ENCODE measurements around the gene SIL1. TPM values are rescaled to one million over a fixed set of nuclear protein-coding genes. Genes with fewer than 3 reads are reported as not detected.

The SIL1 gene
- total and polyA plus RNA-seq, 2 of the 4 experiments (the other 2 are of a cell fraction): 56.1 to 66.0 TPM

GRCh38 chr5:139156814-139157213 lies 41.4 kb downstream of the SIL1 start:
- no peak overlapping the region for H4K91ac ChIP-seq (ENCODE audit: insufficient read depth, low read depth, low read length)
- H2AK9ac ChIP-seq (replicated peaks; ENCODE audit: low read depth, low read length, poor library complexity): no peak overlapping the region
- CTCF ChIA-PET: no interaction called here
- no peak overlapping the region for H3K14ac ChIP-seq (replicated peaks; ENCODE audit: low read depth, low read length)
- no peak overlapping the region for H3K9ac ChIP-seq (ENCODE audit: low read depth, low read length)
- no peak overlapping the region for H3K4me2 ChIP-seq (ENCODE audit: low read depth, low read length)
- peaks cover 13 to 17% of the 10 kb centered on the region in 2 experiments; a peak in 2 of 4 replicates for H3K79me1 ChIP-seq (ENCODE audit: low read depth in 1 of 2, low read length in 2 of 2)
- BruUV-seq (replicated peaks): no TSS peak
- no peak overlapping the region for H2AK5ac ChIP-seq (ENCODE audit: low read depth, low read length)
- no peak overlapping the region for H3K18ac ChIP-seq (ENCODE audit: low read depth, low read length)
- no peaks in the 10 kb centered on the region; the same call in 1 of the 2 replicates for H3K9me1 ChIP-seq (ENCODE audit: insufficient read depth, low read length)
- DNase-seq: no peak
- no peak overlapping the region for H3K56ac ChIP-seq (ENCODE audit: extremely low read depth, insufficient read depth, low read length)
- dilution Hi-C loops (cut with HindIII; ENCODE audit: low sequenced_read_pairs, unreplicated experiment): no loop called here
- in situ Hi-C loops (cut with MboI; ENCODE audit: low sequenced_read_pairs): no loop called here
- no peak overlapping the region for H4K8ac ChIP-seq (ENCODE audit: low read depth in 2 of 2, low read length in 2 of 2)
- no peak overlapping the region for H3K4me3 ChIP-seq (ENCODE audit: insufficient read depth, low read depth, low read length)
- H3K23ac ChIP-seq (ENCODE audit: low read depth, low read length): no peak overlapping the region
- H4K5ac ChIP-seq (ENCODE audit: low read depth, low read length): no peak overlapping the region
- H2BK5ac ChIP-seq (ENCODE audit: low read depth, low read length, poor library complexity, severe bottlenecking): no peak overlapping the region
- no peaks in the 10 kb centered on the region for H3K27me3 ChIP-seq (ENCODE audit: control insufficient read depth, insufficient read depth, low read length)
- no peak overlapping the region for H2BK120ac ChIP-seq (ENCODE audit: low read depth, low read length)
- no peak for TF ChIP-seq RCOR1 (IDR thresholded peaks at IDR 0.05; ENCODE audit: insufficient replicate concordance, low read length)
- no peak for TF ChIP-seq ELK1 (IDR thresholded peaks at IDR 0.05; ENCODE audit: borderline replicate concordance, low read depth, low read length)
- no peak for TF ChIP-seq MAZ (IDR thresholded peaks at IDR 0.05; ENCODE audit: borderline replicate concordance, low read depth, low read length)
- no peak for TF ChIP-seq NFE2L2 (IDR thresholded peaks at IDR 0.05; ENCODE audit: low read depth, low read length)
- TF ChIP-seq USF2 (IDR thresholded peaks at IDR 0.05; ENCODE audit: low read depth, low read length): no peak
- TF ChIP-seq BHLHE40 (IDR thresholded peaks at IDR 0.05; ENCODE audit: low read depth, low read length): no peak
- TF ChIP-seq MXI1 (IDR thresholded peaks at IDR 0.05; ENCODE audit: borderline replicate concordance, low read depth, low read length): no peak
- TF ChIP-seq POLR2A (IDR thresholded peaks at IDR 0.05; ENCODE audit: low read depth, low read length): no peak
- TF ChIP-seq SMC3 (IDR thresholded peaks at IDR 0.05; ENCODE audit: low read depth, low read length): no peak
- no peak for TF ChIP-seq MAFK (IDR thresholded peaks at IDR 0.05; ENCODE audit: low read depth, low read length)
- no peak for TF ChIP-seq FOS (IDR thresholded peaks at IDR 0.05; ENCODE audit: low read depth, low read length)
- TF ChIP-seq CTCF (conservative IDR thresholded peaks at IDR 0.05; ENCODE audit: low read depth, low read length): no peak
- TF ChIP-seq CEBPB (IDR thresholded peaks at IDR 0.05; ENCODE audit: low read depth, low read length): no peak
- no peak for TF ChIP-seq RAD21 (IDR thresholded peaks at IDR 0.05; ENCODE audit: low read length)
- no peak for TF ChIP-seq CHD1 (IDR thresholded peaks at IDR 0.05; ENCODE audit: low read depth, low read length)
- no peak for TF ChIP-seq RFX5 (IDR thresholded peaks at IDR 0.05; ENCODE audit: low read depth, low read length)
- no peak overlapping the region for H3K27ac ChIP-seq (ENCODE audit: insufficient read depth, low read length)
- no peak overlapping the region for H2BK20ac ChIP-seq (ENCODE audit: low read depth, low read length)
- 0 out of 2 replicates have a peak, but pooled peaks cover 1% of the 10 kb centered on the region for H3K36me3 ChIP-seq (ENCODE audit: control insufficient read depth, insufficient read depth, low read length)
- POLR2A ChIA-PET (ENCODE audit: unreplicated experiment): no interaction called here
- peaks cover 3% of the 10 kb centered on the region; the same call in 1 of the 2 replicates for H4K20me1 ChIP-seq (ENCODE audit: insufficient read depth, low read length)
- no peaks in the 10 kb centered on the region for H3K4me1 ChIP-seq (ENCODE audit: control insufficient read depth, insufficient read depth, low read length)
- H3K4ac ChIP-seq (ENCODE audit: low read depth, low read length): no peak overlapping the region
- H2BK15ac ChIP-seq (ENCODE audit: low read depth, low read length): no peak overlapping the region
- intact Hi-C loops (cut with micrococcal nuclease): loop anchor here (10.0 kb wide), 1 partner anchor 512 kb away; no protein-coding TSS in a partner anchor
- H2AFZ ChIP-seq (replicated peaks; ENCODE audit: low read length, poor library complexity): no peak overlapping the region
- 100% methylated on average over 1 of the region's 1 CpG; no CpG with 5 or more reads in 1 of the 2 experiments for WGBS, 2 experiments (ENCODE audit: extremely low coverage in 2 of 2, insufficient read length in 1 of 2)
- H3K9me3 ChIP-seq (ENCODE audit: control insufficient read depth, insufficient read depth, low read length): peaks cover 2% of the 10 kb centered on the region; the same call in 1 of the 2 replicates
- no peak for ATAC-seq (ENCODE audit: low read depth)
